ENCODE data around the gene RIT1. TPM values are rescaled to one million over a fixed set of nuclear protein-coding genes. Genes with fewer than 3 reads are reported as not detected.
"Not testable (repeated sequence)": the region's sequence is repeated elsewhere in the genome, so short reads cannot be mapped to it uniquely, and the experiment has no call there.

RIT1 gene
- total and polyA plus RNA-seq, 2 donors: 24.9 to 39.4 TPM

- not testable (repeated sequence) for H3K4me1 ChIP-seq (ENCODE audit: insufficient read depth); H3K36me3 ChIP-seq (ENCODE audit: insufficient read depth); DNase-seq (ENCODE audit: extremely low spot score); H3K4me3 ChIP-seq (ENCODE audit: low read depth, low read length); H3K27ac ChIP-seq (ENCODE audit: low read depth)
- WGBS: 96% methylated on average over 6 of the region's 6 CpGs
These were observed 15.5 kb downstream of the RIT1 start for GRCh38 chr1:155895617-155896016.

- Histone ChIP-seq H3K4me3 (ENCODE audit: low read depth, low read length) (no peak overlapping the region), H3K4me1 (ENCODE audit: insufficient read depth) (no peaks in the 10 kb centered on the region), H3K27ac (ENCODE audit: low read depth) (no peak overlapping the region), H3K36me3 (ENCODE audit: insufficient read depth) (peaks cover 2% of the 10 kb centered on the region)
- no peak for DNase-seq (ENCODE audit: extremely low spot score)
- WGBS: 70% methylated on average over 10 of the region's 10 CpGs
These were observed 17.6 kb downstream of the RIT1 start for GRCh38 chr1:155893389-155894142.

- WGBS: 28% methylated on average over 3 of the region's 3 CpGs
- H3K4me3 ChIP-seq (ENCODE audit: low read depth, low read length): no peak overlapping the region
- H3K36me3 ChIP-seq (ENCODE audit: insufficient read depth): peaks cover 2% of the 10 kb centered on the region
- H3K4me1 ChIP-seq (ENCODE audit: insufficient read depth): no peaks in the 10 kb centered on the region
- H3K27ac ChIP-seq (ENCODE audit: low read depth): no peak overlapping the region
- no peak for DNase-seq (ENCODE audit: extremely low spot score)
These were observed 18.4 kb downstream of the RIT1 start for GRCh38 chr1:155892796-155893195.

- WGBS: 64% methylated on average over 3 of the region's 3 CpGs
- H3K27ac ChIP-seq (ENCODE audit: low read depth): no peak overlapping the region
These were observed 20.9 kb downstream of the RIT1 start for GRCh38 chr1:155890251-155890650.

DNA sequence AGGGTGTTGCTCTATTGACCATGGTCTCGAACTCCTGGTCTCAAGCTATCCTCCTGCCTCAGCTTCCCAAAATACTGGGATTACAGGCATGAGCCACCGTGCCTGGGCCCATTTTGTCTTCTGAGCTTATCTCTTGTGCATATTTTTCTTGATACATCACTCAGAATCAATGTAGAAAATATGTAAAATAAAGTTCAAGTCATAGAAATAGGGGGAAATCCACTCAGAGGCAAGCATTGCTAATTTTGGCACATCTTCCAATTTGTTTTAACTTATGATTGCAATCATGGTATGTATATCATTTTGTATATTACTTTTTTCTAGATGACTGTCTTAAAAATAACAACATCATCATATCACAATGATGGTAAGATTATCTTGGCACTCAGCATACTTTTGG lies 21.6 kb downstream of the RIT1 start:
- Histone ChIP-seq H3K36me3 (ENCODE audit: insufficient read depth) (no peaks in the 10 kb centered on the region), H3K4me1 (ENCODE audit: insufficient read depth) (no peaks in the 10 kb centered on the region), H3K27ac (ENCODE audit: low read depth) (no peak overlapping the region), H3K4me3 (ENCODE audit: low read depth, low read length) (no peak overlapping the region)
- 59% methylated on average over 2 of the region's 2 CpGs for WGBS
- no peak for DNase-seq (ENCODE audit: extremely low spot score)

More at GRCh38 chr1:155890251-155890650, 20.9 kb downstream of the RIT1 start:
- Histone ChIP-seq H3K36me3 (ENCODE audit: insufficient read depth) (no peaks in the 10 kb centered on the region), H3K4me3 (ENCODE audit: low read depth, low read length) (no peak overlapping the region), H3K4me1 (ENCODE audit: insufficient read depth) (no peaks in the 10 kb centered on the region)
- no peak for DNase-seq (ENCODE audit: extremely low spot score)

DNA sequence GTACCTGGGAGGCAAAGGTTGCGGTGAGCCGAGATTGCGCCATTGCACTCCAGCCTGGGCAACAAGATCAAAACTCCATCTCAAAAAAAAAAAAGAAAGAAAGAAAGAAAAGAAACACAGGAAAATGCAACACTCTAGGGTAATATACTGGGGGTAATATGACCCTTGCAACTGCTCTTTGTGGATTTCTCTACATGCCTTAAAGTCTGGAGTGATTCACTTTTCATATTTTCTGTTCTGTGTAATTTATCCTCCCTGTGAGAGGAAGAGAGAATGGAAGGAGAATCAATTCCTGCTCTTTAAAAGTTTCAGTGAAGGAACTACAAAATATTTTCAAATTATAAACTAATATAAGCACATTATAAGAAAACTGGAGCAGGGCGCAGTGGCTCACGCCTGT lies 22.7 kb downstream of the RIT1 start:
- Histone ChIP-seq H3K36me3 (ENCODE audit: insufficient read depth) (no peaks in the 10 kb centered on the region), H3K4me3 (ENCODE audit: low read depth, low read length) (no peak overlapping the region), H3K4me1 (ENCODE audit: insufficient read depth) (no peaks in the 10 kb centered on the region), H3K27ac (ENCODE audit: low read depth) (no peak overlapping the region)
- no peak for DNase-seq (ENCODE audit: extremely low spot score)
- WGBS: over 99% methylated on average over 5 of the region's 5 CpGs

- no peak for DNase-seq (ENCODE audit: extremely low spot score)
- no peak overlapping the region for H3K27ac ChIP-seq (ENCODE audit: low read depth)
- H3K4me3 ChIP-seq (ENCODE audit: low read depth, low read length): no peak overlapping the region
- no peaks in the 10 kb centered on the region for H3K4me1 ChIP-seq (ENCODE audit: insufficient read depth)
- H3K36me3 ChIP-seq (ENCODE audit: insufficient read depth): no peaks in the 10 kb centered on the region
These were observed 26.2 kb downstream of the RIT1 start for GRCh38 chr1:155884982-155885381.

GRCh38 chr1:155884031-155884960 lies 26.9 kb downstream of the RIT1 start:
- DNase-seq (ENCODE audit: extremely low spot score): no peak
- Histone ChIP-seq H3K27ac (ENCODE audit: low read depth) (no peak overlapping the region), H3K36me3 (ENCODE audit: insufficient read depth) (no peaks in the 10 kb centered on the region), H3K4me1 (ENCODE audit: insufficient read depth) (no peaks in the 10 kb centered on the region), H3K4me3 (ENCODE audit: low read depth, low read length) (no peak overlapping the region)
- 61% methylated on average over 9 of the region's 9 CpGs for whole genome bisulfite sequencing

GRCh38 chr1:155882766-155883165 lies 28.4 kb downstream of the RIT1 start:
- H3K4me3 ChIP-seq (ENCODE audit: low read depth, low read length): no peak overlapping the region
- no peak overlapping the region for H3K27ac ChIP-seq (ENCODE audit: low read depth)
- 67% methylated on average over 2 of the region's 2 CpGs for WGBS
- H3K4me1 ChIP-seq (ENCODE audit: insufficient read depth): no peaks in the 10 kb centered on the region
- no peaks in the 10 kb centered on the region for H3K36me3 ChIP-seq (ENCODE audit: insufficient read depth)
- no peak for DNase-seq (ENCODE audit: extremely low spot score)

GRCh38 chr1:155882235-155882634 lies 28.9 kb downstream of the RIT1 start:
- no peak overlapping the region for H3K4me3 ChIP-seq (ENCODE audit: low read depth, low read length)
- H3K27ac ChIP-seq (ENCODE audit: low read depth): no peak overlapping the region
- H3K4me1 ChIP-seq (ENCODE audit: insufficient read depth): no peaks in the 10 kb centered on the region
- no peaks in the 10 kb centered on the region for H3K36me3 ChIP-seq (ENCODE audit: insufficient read depth)
- DNase-seq (ENCODE audit: extremely low spot score): no peak

DNA sequence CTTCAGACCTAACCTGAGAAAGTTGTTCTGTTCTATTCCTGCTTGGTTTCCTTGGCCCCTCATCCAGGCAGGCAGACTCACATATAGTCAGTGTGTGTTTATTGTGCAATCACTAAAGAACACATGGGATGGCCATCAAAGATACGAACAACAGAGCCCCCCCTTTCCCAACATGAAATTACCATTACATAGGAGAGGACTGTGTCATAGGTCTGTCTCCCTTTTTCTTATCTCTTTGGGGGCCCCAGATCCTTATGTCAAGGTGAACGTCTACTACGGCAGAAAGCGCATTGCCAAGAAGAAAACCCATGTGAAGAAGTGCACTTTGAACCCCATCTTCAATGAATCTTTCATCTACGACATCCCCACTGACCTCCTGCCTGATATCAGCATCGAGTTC lies 30.2 kb downstream of the RIT1 start:
- Histone ChIP-seq H3K4me3 (ENCODE audit: low read depth, low read length) (no peak overlapping the region), H3K27ac (ENCODE audit: low read depth) (no peak overlapping the region), H3K36me3 (ENCODE audit: insufficient read depth) (no peaks in the 10 kb centered on the region), H3K4me1 (ENCODE audit: insufficient read depth) (no peaks in the 10 kb centered on the region)
- DNase-seq (ENCODE audit: extremely low spot score): no peak
- 88% methylated on average over 6 of the region's 6 CpGs for WGBS

GRCh38 chr1:155880251-155880650 lies 30.9 kb downstream of the RIT1 start:
- no peak for DNase-seq (ENCODE audit: extremely low spot score)
- H3K36me3 ChIP-seq (ENCODE audit: insufficient read depth): no peaks in the 10 kb centered on the region
- WGBS: 97% methylated on average over 2 of the region's 2 CpGs
- no peaks in the 10 kb centered on the region for H3K4me1 ChIP-seq (ENCODE audit: insufficient read depth)
- no peak overlapping the region for H3K27ac ChIP-seq (ENCODE audit: low read depth)
- H3K4me3 ChIP-seq (ENCODE audit: low read depth, low read length): no peak overlapping the region

DNA sequence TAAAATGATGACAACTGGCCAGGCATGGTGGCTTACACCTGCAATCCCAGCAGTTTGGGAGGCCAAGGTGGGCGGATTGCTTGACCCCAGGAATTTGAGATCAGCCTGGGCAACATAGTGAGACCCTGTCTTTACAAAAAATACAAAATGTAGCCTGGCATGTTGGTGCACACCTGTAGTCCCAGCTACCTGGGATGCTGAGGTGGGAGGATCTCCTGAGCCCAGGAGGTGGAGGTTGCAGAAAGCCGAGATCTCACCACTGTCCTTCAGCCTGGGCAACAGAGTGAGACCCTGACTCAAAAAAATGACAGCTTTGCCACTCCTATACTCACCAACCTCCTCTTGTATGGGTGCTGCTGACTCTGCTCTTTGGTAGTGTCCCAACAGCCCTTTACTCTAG lies 33.2 kb downstream of the RIT1 start:
- Histone ChIP-seq H3K36me3 (ENCODE audit: insufficient read depth) (no peaks in the 10 kb centered on the region), H3K27ac (ENCODE audit: low read depth) (no peak overlapping the region), H3K4me1 (ENCODE audit: insufficient read depth) (no peaks in the 10 kb centered on the region), H3K4me3 (ENCODE audit: low read depth, low read length) (no peak overlapping the region)
- WGBS: 98% methylated on average over 2 of the region's 2 CpGs
- no peak for DNase-seq (ENCODE audit: extremely low spot score)

DNA sequence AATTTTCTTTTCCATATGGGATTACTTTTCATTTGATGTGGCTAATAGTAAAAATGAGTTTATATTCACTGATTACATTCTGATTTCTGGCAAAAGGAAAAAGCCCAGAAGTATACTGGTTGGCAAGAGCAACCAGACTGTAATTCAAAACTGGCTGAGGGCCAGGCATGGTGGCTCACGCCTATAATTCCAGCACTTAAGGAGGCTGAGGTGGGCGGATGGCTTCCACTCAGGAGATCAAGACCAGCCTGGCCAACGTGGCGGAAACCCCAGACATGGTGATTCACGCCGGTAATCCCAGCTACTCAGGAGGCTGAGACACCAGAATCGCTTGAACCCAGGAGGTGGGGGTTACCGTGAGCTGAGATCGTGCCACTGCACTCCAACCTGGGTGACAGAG lies 37.3 kb downstream of the RIT1 start:
- 62% methylated on average over 9 of the region's 9 CpGs for whole genome bisulfite sequencing
- Histone ChIP-seq H3K4me1 (ENCODE audit: insufficient read depth) (no peaks in the 10 kb centered on the region), H3K27ac (ENCODE audit: low read depth) (no peak overlapping the region), H3K4me3 (ENCODE audit: low read depth, low read length) (no peak overlapping the region), H3K36me3 (ENCODE audit: insufficient read depth) (no peaks in the 10 kb centered on the region)
- DNase-seq (ENCODE audit: extremely low spot score): no peak
